HG03159 (cell line): ENCODE results near the gene RASL10B.
"Not testable (repeated sequence)": the region's sequence is repeated elsewhere in the genome, so short reads cannot be mapped to it uniquely, and the experiment has no call there.

ENCODE experiments used
- ATAC-seq: cut with Tn5 transposase; IDR thresholded peaks from one replicate; pipeline ENCODE4 v1.9.1; 2021; ENCODE audit warnings: mild to moderate bottlenecking, moderate library complexity; ENCODE audit not compliant: unreplicated experiment

Gene RASL10B

GRCh38 chr17:35731239-35731916 is at the start of gene RASL10B:
Gene RASL10B (plus strand): TSS chr17:35731639. CDS start chr17:35735185, 3,546 bp downstream.
- no peak for ATAC-seq

GRCh38 chr17:35683591-35683990 is 47.8 kb upstream of the RASL10B start:
- no peak for ATAC-seq

- ATAC-seq = no peak
These were observed 47.2 kb upstream of the RASL10B start for GRCh38 chr17:35684055-35684802.

GRCh38 chr17:35692512-35693210 is 38.8 kb upstream of the RASL10B start:
- ATAC-seq = no peak

GRCh38 chr17:35693662-35694061 is 37.8 kb upstream of the RASL10B start:
- ATAC-seq = no peak

GRCh38 chr17:35694906-35695305 is 36.5 kb upstream of the RASL10B start:
- no peak for ATAC-seq

- ATAC-seq = no peak
These were observed 35.8 kb upstream of the RASL10B start for GRCh38 chr17:35695613-35696012.

- no peak for ATAC-seq
These were observed 32.6 kb upstream of the RASL10B start for GRCh38 chr17:35698800-35699199.

GRCh38 chr17:35700150-35700549 is 31.3 kb upstream of the RASL10B start:
- ATAC-seq = no peak

GRCh38 chr17:35701491-35701890 is 29.9 kb upstream of the RASL10B start:
- ATAC-seq = no peak

- not testable (repeated sequence) for ATAC-seq
These were observed 28.1 kb upstream of the RASL10B start for GRCh38 chr17:35703308-35703707.

- ATAC-seq = no peak
These were observed 26.2 kb upstream of the RASL10B start for GRCh38 chr17:35705230-35705629.

- ATAC-seq = no peak
These were observed 25.7 kb upstream of the RASL10B start for GRCh38 chr17:35705705-35706104.

- ATAC-seq = no peak
These were observed 23.3 kb upstream of the RASL10B start for GRCh38 chr17:35708149-35708548.

- ATAC-seq = no peak
These were observed 22.5 kb upstream of the RASL10B start for GRCh38 chr17:35708951-35709350.

- no peak for ATAC-seq
These were observed 21.6 kb upstream of the RASL10B start for GRCh38 chr17:35709874-35710273.

- ATAC-seq = no peak
These were observed 20.5 kb upstream of the RASL10B start for GRCh38 chr17:35710950-35711349.

GRCh38 chr17:35713069-35713728 is 18.2 kb upstream of the RASL10B start:
- ATAC-seq = no peak

- ATAC-seq = no peak
These were observed 16.5 kb upstream of the RASL10B start for GRCh38 chr17:35714988-35715387.

GRCh38 chr17:35715416-35715815 is 16.0 kb upstream of the RASL10B start:
- no peak for ATAC-seq

- ATAC-seq = no peak
These were observed 15.3 kb upstream of the RASL10B start for GRCh38 chr17:35716173-35716572.
